ENCODE results near the gene IMP3.
"Not testable (repeated sequence)": the region's sequence is repeated elsewhere in the genome, so short reads cannot be mapped to it uniquely, and the experiment has no call there.

The IMP3 gene

DNA sequence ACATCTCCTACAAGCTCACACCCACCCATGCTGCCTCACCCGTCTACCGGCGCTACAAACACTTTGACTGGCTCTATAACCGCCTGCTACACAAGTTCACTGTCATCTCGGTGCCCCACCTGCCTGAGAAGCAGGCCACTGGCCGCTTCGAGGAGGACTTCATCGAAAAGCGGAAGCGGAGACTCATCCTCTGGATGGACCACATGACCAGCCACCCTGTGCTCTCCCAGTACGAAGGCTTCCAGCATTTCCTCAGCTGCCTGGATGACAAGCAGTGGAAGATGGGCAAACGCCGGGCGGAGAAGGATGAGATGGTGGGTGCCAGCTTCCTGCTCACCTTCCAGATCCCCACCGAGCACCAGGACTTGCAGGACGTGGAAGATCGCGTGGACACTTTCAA lies 9.8 kb upstream of the IMP3 start:
- DNase-seq = no peak

GRCh38 chr15:75649045-75649761 lies 9.2 kb upstream of the IMP3 start:
- DNase-seq = no peak

GRCh38 chr15:75648156-75649000 lies 8.4 kb upstream of the IMP3 start:
- DNase-seq = no peak

GRCh38 chr15:75647370-75648155 lies 7.5 kb upstream of the IMP3 start, which contains the start of gene SNX33:
Gene SNX33 (plus strand): TSS chr15:75647912. CDS start chr15:75649103, 1,191 bp downstream.
- DNase-seq = peak; percentile 81

DNA sequence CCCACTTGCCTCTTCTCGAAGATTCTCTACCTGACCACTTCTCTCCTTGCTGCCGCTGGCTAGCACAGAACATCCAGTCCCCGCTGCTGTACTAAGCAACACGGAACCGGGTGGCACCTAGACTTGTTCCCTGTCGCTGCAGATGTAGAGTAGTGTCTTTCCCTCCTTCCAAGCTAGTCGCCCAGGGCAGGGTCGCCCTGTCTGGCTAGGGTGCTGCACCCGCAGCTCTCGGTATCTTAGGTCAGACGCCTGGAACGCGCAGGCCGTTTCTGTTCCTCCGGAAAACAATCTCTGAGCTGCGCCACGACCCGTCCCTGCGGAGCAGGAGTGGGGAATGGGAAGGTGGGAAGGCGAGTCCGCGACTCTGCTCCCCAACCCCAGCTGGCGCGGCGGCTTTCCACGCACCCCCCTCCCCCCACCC lies 6.9 kb upstream of the IMP3 start:
- DNase-seq = peak; percentile 70

- DNase-seq = no peak
Measured at GRCh38 chr15:75646112-75646943, 6.3 kb upstream of the IMP3 start.

DNA sequence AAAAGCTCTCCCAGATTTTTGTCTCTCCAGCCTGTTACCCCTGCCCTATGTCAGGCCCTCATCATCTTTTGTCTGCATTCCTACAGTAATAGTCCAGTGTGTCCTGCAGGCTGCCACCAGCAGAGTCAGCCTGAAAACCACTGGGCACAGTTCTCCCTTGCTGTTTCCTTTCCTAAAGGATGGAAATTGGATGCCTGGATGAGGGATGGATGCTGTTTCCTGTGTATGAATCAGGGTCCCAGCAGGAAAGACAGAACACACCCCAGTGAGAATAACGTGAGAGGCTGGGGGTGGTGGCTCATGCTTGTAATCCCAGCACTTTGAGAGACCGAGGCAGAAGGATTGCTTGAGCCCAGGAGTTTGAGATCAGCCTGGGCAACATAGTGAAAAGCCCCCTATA lies 4.4 kb upstream of the IMP3 start:
- DNase-seq = no peak

GRCh38 chr15:75641603-75642002 lies 1.6 kb upstream of the IMP3 start:
- DNase-seq = no peak

DNA sequence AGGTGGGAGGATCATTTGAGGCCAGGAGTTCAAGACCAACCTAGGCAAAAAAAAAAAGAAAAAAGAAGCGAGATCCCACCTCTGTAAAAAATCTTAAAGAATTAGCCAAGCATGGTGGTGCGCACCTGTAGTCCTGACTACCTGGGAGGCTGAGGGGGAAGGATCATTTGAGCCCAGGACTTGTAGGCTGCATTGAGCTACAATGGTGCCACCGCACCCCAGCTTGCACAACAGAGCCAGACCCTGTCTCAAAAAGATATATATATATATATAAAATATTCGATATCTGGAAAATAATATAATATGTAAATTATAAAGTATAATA lies 1.1 kb upstream of the IMP3 start:
- no peak for DNase-seq

DNA sequence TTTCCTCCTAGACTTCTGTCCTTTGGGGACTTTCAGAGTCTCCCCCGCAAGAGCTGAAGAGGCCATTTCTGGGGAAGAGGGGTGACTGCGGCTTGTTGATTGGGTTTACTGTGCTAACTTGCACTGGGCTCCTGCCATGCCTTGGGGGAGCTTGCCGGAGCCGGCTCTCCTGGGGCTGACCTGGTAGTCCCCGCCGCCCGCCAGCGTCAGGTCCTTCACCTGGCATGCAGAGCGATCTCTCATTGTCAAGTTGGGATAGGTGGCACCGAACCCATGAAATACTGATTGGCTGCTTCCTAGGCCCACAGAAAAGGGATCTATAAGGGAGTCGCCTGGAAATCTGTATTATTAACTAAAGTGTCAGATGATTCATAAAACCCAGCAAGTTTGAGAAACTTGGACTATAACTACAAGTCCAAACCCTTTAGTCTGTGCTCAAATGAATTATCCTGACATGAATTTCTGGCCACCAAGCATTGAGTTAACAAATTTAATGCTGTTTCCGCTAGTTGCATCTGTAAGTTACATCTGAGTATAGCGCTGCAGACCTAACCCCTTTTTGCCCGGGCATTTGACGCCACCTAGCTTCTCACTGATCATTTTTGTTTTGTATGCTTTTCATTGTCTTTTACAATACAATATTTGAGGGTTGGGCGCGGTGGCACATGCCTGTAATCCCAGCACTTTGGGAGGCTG lies 607 bp upstream of the IMP3 start:
- peak; percentile 71 for DNase-seq

GRCh38 chr15:75639191-75639708 lies 774 bp downstream of the IMP3 start:
- DNase-seq = no peak

- DNase-seq = no peak
Measured at GRCh38 chr15:75637245-75638009, 2.6 kb downstream of the IMP3 start.

DNA sequence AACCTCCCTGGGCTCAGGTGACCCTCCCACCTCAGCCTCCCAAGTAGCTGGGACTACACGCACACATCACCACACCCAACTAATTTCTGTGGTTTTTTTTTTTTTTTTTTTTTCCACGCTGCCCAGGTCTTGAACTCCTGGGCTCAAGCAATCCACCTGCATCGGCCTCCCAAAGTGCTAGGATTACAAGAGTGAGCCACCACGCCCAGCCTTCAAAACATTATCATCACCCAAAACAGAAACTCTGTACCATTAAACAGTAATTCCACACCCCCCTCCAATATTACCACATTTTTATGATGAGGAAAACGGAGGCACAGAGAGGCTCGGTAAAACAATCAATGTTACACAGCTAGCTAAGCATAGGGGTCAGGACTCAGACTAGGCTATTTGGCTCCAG lies 4.0 kb downstream of the IMP3 start:
- DNase-seq = no peak

DNA sequence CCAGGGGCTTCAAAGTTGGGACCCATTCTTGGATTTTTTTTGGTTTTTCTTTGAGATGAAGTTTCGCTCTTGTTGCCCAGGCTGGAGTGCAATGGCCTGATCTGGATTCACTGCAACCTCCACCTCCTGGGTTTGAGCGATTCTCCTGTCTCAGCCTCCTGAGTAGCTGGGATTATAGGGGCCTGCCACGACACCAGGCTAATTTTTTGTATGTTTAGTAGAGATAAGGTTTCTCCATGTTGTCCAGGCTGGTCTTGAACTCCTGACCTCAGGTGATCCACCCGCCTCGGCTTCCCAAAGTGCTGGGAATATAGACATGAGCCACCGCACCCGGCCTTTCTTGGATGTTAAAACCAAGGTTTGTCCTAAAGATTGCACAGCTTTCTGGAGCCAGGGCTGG lies 6.1 kb downstream of the IMP3 start:
- DNase-seq = not testable (repeated sequence)

DNA sequence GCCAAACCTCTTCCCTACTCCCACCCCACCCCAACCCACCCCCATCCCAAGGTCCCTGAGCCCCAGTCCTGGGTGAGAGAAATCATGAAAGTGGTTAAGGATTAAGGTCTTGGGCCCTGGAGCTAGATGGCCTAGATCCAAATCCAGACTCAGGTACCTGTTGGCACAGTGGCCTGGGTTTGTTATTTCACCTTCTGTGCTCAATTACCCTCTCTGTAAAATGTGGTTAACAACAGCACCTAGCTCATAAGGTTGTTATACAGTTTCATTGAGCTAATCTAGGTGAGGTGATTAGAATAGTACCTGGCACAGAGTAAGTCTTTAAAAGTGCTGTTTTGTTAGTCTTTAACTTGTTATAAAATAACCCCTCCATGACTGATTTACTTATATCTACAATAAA lies 8.1 kb downstream of the IMP3 start:
- no peak for DNase-seq

- peak; percentile 96 for DNase-seq
Measured at GRCh38 chr15:75625542-75626347, 14.3 kb downstream of the IMP3 start, which contains the start of gene SNUPN. Gene SNUPN (minus strand): TSS chr15:75625725. CDS start chr15:75621051, 4,674 bp downstream.

DNA sequence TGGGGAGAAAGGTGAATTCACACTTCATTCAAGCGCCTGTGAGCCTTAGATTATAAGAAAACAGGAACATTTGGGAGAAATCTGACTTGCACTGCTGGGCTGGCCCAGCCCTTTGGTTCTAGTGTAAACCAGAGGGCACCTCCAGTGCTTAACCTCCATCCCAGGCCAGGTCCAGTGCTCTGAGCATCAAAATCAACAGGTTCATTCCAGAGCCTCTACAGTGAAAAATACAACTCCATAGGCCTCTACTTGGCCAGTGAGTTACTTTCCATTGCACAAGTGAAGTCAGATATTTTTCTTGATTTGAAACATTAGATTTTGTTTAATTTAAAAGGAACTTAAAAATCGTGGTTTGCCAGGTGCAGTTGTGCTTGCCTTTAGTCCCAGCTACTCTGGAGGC lies 17.5 kb downstream of the IMP3 start:
- DNase-seq = no peak

DNA sequence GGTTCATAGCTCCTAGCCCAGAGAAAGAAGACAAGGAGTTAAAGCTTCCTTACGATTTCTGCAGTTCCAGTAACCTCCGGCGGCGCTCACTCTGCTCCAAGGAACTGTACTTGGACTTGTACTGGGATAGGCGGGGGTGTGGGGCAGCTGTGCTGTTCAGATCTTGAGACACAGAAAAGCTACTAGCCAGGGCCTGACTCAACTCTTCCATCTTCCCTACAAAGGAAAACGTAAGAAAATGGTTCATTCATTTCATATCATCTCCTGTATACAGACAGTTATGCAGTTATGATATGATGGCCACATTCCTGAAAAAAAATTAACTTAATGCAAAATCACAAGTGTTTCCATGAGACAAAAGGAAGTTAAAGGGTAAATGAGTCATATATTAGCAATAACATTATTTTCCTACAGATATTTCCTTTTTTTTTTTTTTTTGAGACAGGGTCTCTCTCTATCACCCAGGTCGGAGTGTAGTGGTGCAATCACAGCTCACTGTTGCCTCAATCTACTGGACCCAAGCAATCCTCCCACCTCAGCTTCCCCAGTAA lies 19.1 kb downstream of the IMP3 start:
- no peak for DNase-seq

DNA sequence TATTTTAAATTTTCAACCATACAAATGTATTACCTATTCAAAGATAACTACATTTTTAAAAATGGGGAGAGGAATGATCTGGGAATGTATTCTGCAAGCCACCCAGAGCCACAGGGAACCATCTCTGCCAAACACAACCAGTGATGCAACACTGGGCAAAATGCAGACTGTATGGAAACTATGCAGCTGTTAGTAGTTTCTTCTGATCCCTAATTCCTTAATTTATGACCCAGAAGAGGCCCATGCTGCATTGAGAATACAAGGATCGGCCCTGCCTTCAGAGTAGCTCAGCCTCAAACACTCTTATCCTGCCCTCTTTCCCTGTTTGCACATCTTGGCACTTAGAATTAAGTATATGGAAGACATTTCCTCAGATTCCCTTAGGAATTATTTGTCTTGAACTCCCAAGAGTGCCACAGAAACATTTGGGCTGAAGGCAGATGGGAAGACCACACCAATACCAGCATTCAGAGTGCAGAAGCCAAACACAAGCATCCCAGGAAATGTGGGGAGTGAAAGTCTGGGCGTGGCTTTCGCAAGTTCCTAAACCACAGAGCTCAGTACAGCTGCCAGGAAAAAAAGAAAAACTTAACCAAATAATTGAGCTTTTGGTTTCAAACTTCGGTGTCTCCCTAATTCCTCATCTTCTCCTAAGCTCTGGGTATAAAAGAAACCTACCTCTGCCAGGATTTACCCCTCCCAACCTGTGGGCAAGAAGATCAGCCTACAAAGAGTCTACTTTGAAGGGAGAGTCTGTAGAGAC lies 19.8 kb downstream of the IMP3 start:
- no peak for DNase-seq

Measured in activated CD8-positive, alpha-beta memory T cell treated with anti-CD3 and anti-CD28 coated beads for 24 hours (primary cell).